ENCODE measurements around the gene DGAT2. TPM values are rescaled to one million over a fixed set of nuclear protein-coding genes. Genes with fewer than 3 reads are reported as not detected.
"Not testable (repeated sequence)": the region's sequence is repeated elsewhere in the genome, so short reads cannot be mapped to it uniquely, and the experiment has no call there.

The DGAT2 gene
- total RNA-seq, 1 donor from 2014 or later, result 20.3 TPM

GRCh38 chr11:75745807-75746206 is 22.8 kb upstream of the DGAT2 start:
- DNase-seq (ENCODE audit: low spot score), result no peak
- ATAC-seq, result no peak
- intact Hi-C loops (cut with DNase I), result no loop called here

- intact Hi-C loops (cut with DNase I); ATAC-seq; DNase-seq (ENCODE audit: low spot score): not testable (repeated sequence)
These were observed 19.8 kb upstream of the DGAT2 start for GRCh38 chr11:75748729-75749273.

- intact Hi-C loops (cut with DNase I), result not testable (repeated sequence)
These were observed 13.6 kb upstream of the DGAT2 start for GRCh38 chr11:75754933-75755332.

GRCh38 chr11:75757651-75758050 is 10.9 kb upstream of the DGAT2 start:
- intact Hi-C loops (cut with DNase I), result no loop called here
- DNase-seq (ENCODE audit: low spot score), result no peak
- no peak for ATAC-seq

More at GRCh38 chr11:75754933-75755332, 13.6 kb upstream of the DGAT2 start:
- DNase-seq (ENCODE audit: low spot score); ATAC-seq: not testable (repeated sequence)

GRCh38 chr11:75759832-75760231 is 8.7 kb upstream of the DGAT2 start:
- DNase-seq (ENCODE audit: low spot score) (no peak), ATAC-seq (no peak)
- intact Hi-C loops (cut with DNase I), result no loop called here

GRCh38 chr11:75760243-75760642 is 8.3 kb upstream of the DGAT2 start:
- intact Hi-C loops (cut with DNase I), result no loop called here
- DNase-seq (ENCODE audit: low spot score), result no peak
- ATAC-seq, result no peak

- ATAC-seq (no peak), DNase-seq (ENCODE audit: low spot score) (no peak)
- intact Hi-C loops (cut with DNase I), result no loop called here
These were observed 7.7 kb upstream of the DGAT2 start for GRCh38 chr11:75760710-75761493.

- no peak for ATAC-seq
- peak; percentile 32 for DNase-seq (ENCODE audit: low spot score)
- intact Hi-C loops (cut with DNase I), result no loop called here
These were observed 6.4 kb upstream of the DGAT2 start for GRCh38 chr11:75762158-75762557.

- intact Hi-C loops (cut with DNase I), result no loop called here
- peak; percentile 66 for ATAC-seq
These were observed 5.7 kb upstream of the DGAT2 start for GRCh38 chr11:75762885-75763284.

GRCh38 chr11:75763846-75764245 is 4.7 kb upstream of the DGAT2 start:
- DNase-seq (ENCODE audit: low spot score), result no peak
- ATAC-seq, result no peak
- intact Hi-C loops (cut with DNase I), result no loop called here

More at GRCh38 chr11:75762885-75763284, 5.7 kb upstream of the DGAT2 start:
- peak; percentile 14 for DNase-seq (ENCODE audit: low spot score)

- DNase-seq (ENCODE audit: low spot score), result no peak
- intact Hi-C loops (cut with DNase I), result no loop called here
- ATAC-seq, result no peak
These were observed 3.5 kb upstream of the DGAT2 start for GRCh38 chr11:75765116-75765515.

- DNase-seq (ENCODE audit: low spot score) (no peak), ATAC-seq (no peak)
- intact Hi-C loops (cut with DNase I), result no loop called here
These were observed 1.9 kb upstream of the DGAT2 start for GRCh38 chr11:75766443-75767227.

GRCh38 chr11:75767228-75767572 is 1.4 kb upstream of the DGAT2 start:
- DNase-seq (ENCODE audit: low spot score) (no peak), ATAC-seq (no peak)
- intact Hi-C loops (cut with DNase I), result no loop called here

- intact Hi-C loops (cut with DNase I), result no loop called here
- no peak for DNase-seq (ENCODE audit: low spot score)
These were observed 826 bp upstream of the DGAT2 start for GRCh38 chr11:75767793-75768111.

GRCh38 chr11:75768909-75769771 is 562 bp downstream of the DGAT2 start:
- intact Hi-C loops (cut with DNase I), result no loop called here
- no peak for DNase-seq (ENCODE audit: low spot score)
- peak; percentile 8 for ATAC-seq

More at GRCh38 chr11:75767793-75768111, 826 bp upstream of the DGAT2 start:
- no peak for ATAC-seq

- intact Hi-C loops (cut with DNase I), result no loop called here
- DNase-seq (ENCODE audit: low spot score), result no peak
- no peak for ATAC-seq
These were observed 1.5 kb downstream of the DGAT2 start for GRCh38 chr11:75770102-75770501.

GRCh38 chr11:75771646-75772410 is 3.2 kb downstream of the DGAT2 start:
- no peak for ATAC-seq
- intact Hi-C loops (cut with DNase I), result no loop called here
- DNase-seq (ENCODE audit: low spot score), result no peak

- DNase-seq (ENCODE audit: low spot score), result no peak
- intact Hi-C loops (cut with DNase I), result no loop called here
- ATAC-seq, result no peak
These were observed 5.2 kb downstream of the DGAT2 start for GRCh38 chr11:75773595-75774353.

Measured in sciatic nerve (tissue), 2 donors.